ENCODE data around the gene ZNF425.
"Not testable (repeated sequence)": the region's sequence is repeated elsewhere in the genome, so short reads cannot be mapped to it uniquely, and the experiment has no call there.

Gene ZNF425

GRCh38 chr7:149071641-149072437, 54.3 kb downstream of the ZNF425 start:
- peak; percentile 62 for DNase-seq

GRCh38 chr7:149071182-149071635, 54.9 kb downstream of the ZNF425 start:
- no peak for DNase-seq

- DNase-seq, result no peak
These were observed 55.6 kb downstream of the ZNF425 start for GRCh38 chr7:149070372-149071125.

- no peak for DNase-seq
These were observed 58.3 kb downstream of the ZNF425 start for GRCh38 chr7:149067869-149068268.

GRCh38 chr7:149063476-149063875, 62.6 kb downstream of the ZNF425 start:
- no peak for DNase-seq

- DNase-seq, result not testable (repeated sequence)
These were observed 63.8 kb downstream of the ZNF425 start for GRCh38 chr7:149062217-149062899.

- DNase-seq, result no peak
These were observed 66.0 kb downstream of the ZNF425 start for GRCh38 chr7:149060156-149060555.

GRCh38 chr7:149053885-149054284, 72.2 kb downstream of the ZNF425 start:
- no peak for DNase-seq

- DNase-seq, result no peak
These were observed 72.7 kb downstream of the ZNF425 start for GRCh38 chr7:149053384-149053783.

Measured in CD4-positive, alpha-beta T cell treated with Interleukin-21 for 1 hour (primary cell).